Lung (tissue), 12 donors: ENCODE measurements around the gene DRP2. TPM values are rescaled to one million over a fixed set of nuclear protein-coding genes. Genes with fewer than 3 reads are reported as not detected.

Experiments used
- ATAC-seq: fragments of 200-7000 bp; cut with Tn5 transposase; one replicate; pipeline ENCODE4 v1.9.1; 2020; ENCODE audit warnings: moderate number of reproducible peaks; ENCODE audit not compliant: insufficient read depth, low FRiP score
- DNase-seq, 3 donors: peaks; one replicate each; pipeline ENCODE4 v3.0.0-alpha.2; 2013 to 2017
- H3K27ac ChIP-seq, 2 donors: one replicate each; pipeline ENCODE4 v1.5.1; 2013; ENCODE audit warnings: mild to moderate bottlenecking in 2 of 2, moderate library complexity in 2 of 2, control low read depth in 1 of 2, inconsistent platforms in 1 of 2, low read depth in 1 of 2, low read length in 1 of 2
- H3K27me3 ChIP-seq, 3 donors: one replicate each; pipeline ENCODE4 v1.5.1; 2013; ENCODE audit warnings: low read length in 2 of 3; ENCODE audit not compliant: control insufficient read depth in 3 of 3, insufficient read depth in 3 of 3
- H3K36me3 ChIP-seq, 4 donors: one replicate each; pipeline ENCODE4 v1.5.1; 2013; ENCODE audit warnings: low read length in 4 of 4, mild to moderate bottlenecking in 1 of 4, moderate library complexity in 1 of 4; ENCODE audit not compliant: control insufficient read depth in 4 of 4, insufficient read depth in 4 of 4
- H3K4me1 ChIP-seq, 5 donors: one replicate each; pipeline ENCODE4 v1.5.1; 2013; ENCODE audit warnings: low read length in 5 of 5, mild to moderate bottlenecking in 2 of 5, moderate library complexity in 1 of 5; ENCODE audit not compliant: control insufficient read depth in 5 of 5, insufficient read depth in 5 of 5
- H3K4me3 ChIP-seq: one replicate; pipeline ENCODE4 v1.5.1; 2013; ENCODE audit warnings: mild to moderate bottlenecking, control low read depth, moderate library complexity
- H3K9ac ChIP-seq, 2 donors: one replicate each; pipeline ENCODE4 v1.5.1; 2013; ENCODE audit warnings: low read length in 2 of 2, control low read depth in 1 of 2; ENCODE audit not compliant: insufficient read depth in 1 of 2
- H3K9me3 ChIP-seq, 4 donors: one replicate each; pipeline ENCODE4 v1.5.1; 2013; ENCODE audit warnings: low read length in 3 of 4, mild to moderate bottlenecking in 1 of 4, moderate library complexity in 1 of 4; ENCODE audit not compliant: control insufficient read depth in 4 of 4, insufficient read depth in 3 of 4
- WGBS, 2 donors: extraction: QIAGEN DNeasy Blood & Tissue Kit; methylation state at CpG; one replicate each; pipeline ENCODE4 v1.1.7; 2013; 5-methylcytosine and 5-hydroxymethylcytosine counted together
- polyA plus RNA-seq, 2 donors: library from polyadenylated mRNA; stranded (reverse); fragments of 200-250 nt; gene quantifications; one replicate each; pipeline ENCODE4 v1.2.1, GENCODE V29; 2013
- total RNA-seq, 2 donors: library from RNA; depleted of rRNA in 1 of 2; stranded (reverse); fragments of >200 nt in 1 of 2; gene quantifications; one replicate each; pipeline ENCODE4 v1.2.1, GENCODE V29; 2014 to 2021
- TF ChIP-seq, protein P1 (sequence below): IDR thresholded peaks from 2 replicates; pipeline ENCODE4 v1.5.1; 2012; ENCODE audit warnings: mild to moderate bottlenecking; ENCODE audit errors: control extremely low read depth, extremely low read depth
- donor health status: control.
- donor health status: control.
- donor health status: Bipolar disorder and iron deficiency.
- donor health status: healthy.
- donor health status: DM: yes; HTN: yes; CAD: no.

DRP2 gene
- total and polyA plus RNA-seq, 4 donors, result 0.01 to 0.74 (median 0.03) TPM; not detected in 1

DNA sequence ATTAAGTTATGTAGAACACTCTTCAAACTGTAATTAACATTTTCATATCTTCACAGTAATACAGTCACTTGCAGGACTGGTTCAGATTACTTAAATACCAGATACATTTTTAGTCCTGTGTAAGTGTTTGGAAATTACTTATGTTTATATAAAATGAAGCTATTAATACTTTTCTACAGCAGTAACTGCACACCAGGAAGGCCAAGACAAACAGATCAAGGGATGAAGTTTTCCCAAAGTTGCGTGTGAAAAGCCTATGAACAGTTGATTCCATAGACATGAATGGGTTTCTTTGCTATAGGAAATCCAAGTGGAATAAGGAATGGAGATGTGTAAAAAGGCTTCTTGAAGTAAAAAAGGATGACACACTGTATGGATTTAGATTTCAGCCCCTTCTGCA is 28.9 kb upstream of the DRP2 start:
- no peaks in the 10 kb centered on the region for H3K36me3 ChIP-seq
- no peaks in the 10 kb centered on the region for H3K4me1 ChIP-seq
- H3K27me3 ChIP-seq, result peaks cover 0 to 3% (median 2%) of the 10 kb centered on the region in 3 donors
- no peak for ATAC-seq
- H3K27ac ChIP-seq, result no peak overlapping the region
- 76 to 87% methylated on average over 1 of the region's 1 CpG for WGBS, 2 donors
- TF ChIP-seq, protein P1, sequence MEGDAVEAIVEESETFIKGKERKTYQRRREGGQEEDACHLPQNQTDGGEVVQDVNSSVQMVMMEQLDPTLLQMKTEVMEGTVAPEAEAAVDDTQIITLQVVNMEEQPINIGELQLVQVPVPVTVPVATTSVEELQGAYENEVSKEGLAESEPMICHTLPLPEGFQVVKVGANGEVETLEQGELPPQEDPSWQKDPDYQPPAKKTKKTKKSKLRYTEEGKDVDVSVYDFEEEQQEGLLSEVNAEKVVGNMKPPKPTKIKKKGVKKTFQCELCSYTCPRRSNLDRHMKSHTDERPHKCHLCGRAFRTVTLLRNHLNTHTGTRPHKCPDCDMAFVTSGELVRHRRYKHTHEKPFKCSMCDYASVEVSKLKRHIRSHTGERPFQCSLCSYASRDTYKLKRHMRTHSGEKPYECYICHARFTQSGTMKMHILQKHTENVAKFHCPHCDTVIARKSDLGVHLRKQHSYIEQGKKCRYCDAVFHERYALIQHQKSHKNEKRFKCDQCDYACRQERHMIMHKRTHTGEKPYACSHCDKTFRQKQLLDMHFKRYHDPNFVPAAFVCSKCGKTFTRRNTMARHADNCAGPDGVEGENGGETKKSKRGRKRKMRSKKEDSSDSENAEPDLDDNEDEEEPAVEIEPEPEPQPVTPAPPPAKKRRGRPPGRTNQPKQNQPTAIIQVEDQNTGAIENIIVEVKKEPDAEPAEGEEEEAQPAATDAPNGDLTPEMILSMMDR, result no peak
- H3K9me3 ChIP-seq, result peaks cover 0 to 7% (median 0%) of the 10 kb centered on the region in 4 donors
- no peak overlapping the region for H3K9ac ChIP-seq
- no peak overlapping the region for H3K4me3 ChIP-seq
- no peak for DNase-seq

DNA sequence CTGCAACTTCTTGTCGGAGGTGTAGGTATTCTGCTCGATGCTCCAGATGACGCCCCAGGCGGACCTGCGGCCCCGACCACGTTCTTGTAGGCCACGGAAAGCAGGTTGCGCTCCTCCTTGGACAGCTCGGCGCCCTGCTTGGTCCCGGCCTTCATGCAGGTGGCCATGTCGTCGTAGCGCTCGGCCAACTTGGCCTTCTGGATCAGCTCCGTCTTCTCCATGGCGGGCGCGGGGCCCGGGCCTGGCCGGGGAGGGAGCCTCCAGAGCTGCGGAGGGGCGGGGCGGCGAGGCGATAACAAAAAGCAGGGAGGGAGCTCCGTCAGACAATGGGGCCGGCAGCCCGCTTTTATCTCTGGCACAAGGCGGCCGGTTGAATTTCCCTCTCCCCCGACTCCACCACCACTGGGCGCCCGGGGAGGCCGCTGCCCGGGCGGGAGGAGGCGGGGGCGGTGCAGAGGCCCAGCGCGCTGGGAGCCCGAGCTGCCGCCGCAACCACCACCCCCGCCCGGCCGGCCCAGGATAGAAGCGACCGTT is 28.3 kb upstream of the DRP2 start:
- Histone ChIP-seq H3K9ac (no peak overlapping the region), H3K4me3 (no peak overlapping the region), H3K9me3 (peaks cover 0 to 7% (median 0%) of the 10 kb centered on the region in 4 donors), H3K27me3 (peaks cover 0 to 3% (median 2%) of the 10 kb centered on the region in 3 donors), H3K36me3 (no peaks in the 10 kb centered on the region), H3K4me1 (no peaks in the 10 kb centered on the region), H3K27ac (no peak overlapping the region)
- DNase-seq, result peak; percentile 24 to 41 (median 26)
- WGBS, 2 donors, result 32 to 40% methylated on average over 25 to 50 of the region's 50 CpGs
- ATAC-seq, result no peak
- TF ChIP-seq, protein P1, result no peak

DNA sequence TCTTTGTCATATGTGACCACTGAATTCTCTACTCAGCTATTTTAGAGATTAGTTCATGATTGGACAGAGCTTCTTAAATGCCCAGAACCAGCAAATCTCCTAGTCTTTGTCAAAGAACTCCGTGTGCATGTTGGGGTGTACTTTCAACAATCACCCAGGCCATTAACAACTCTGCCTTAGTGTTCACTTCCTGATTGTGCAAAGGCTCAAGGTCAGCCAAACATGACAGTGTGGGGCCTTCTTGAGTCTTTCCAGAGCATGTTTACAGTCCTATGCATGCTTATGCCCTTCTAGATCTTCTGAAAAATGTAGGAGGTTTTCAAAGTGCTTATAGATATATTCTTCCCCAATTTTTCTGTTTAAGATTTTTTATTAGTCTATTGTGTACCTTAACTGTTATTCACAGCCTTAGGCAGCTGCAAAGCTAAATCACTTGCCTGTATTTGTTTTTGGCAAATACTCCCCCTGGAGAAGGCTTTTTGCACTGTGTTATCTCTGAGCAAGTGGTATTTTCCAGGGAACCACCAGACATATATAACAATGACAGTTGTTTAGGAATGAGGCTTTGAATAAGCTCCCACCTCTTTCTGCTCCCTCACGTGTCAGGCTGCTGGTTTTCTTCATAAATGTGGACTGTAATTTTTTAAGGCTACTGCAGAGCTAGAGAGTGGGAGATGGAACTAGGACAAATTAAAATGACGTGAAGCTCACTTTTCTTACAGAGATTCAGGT is 24.0 kb upstream of the DRP2 start:
- no peak overlapping the region for H3K4me3 ChIP-seq
- H3K9ac ChIP-seq, result no peak overlapping the region
- no peak overlapping the region for H3K27ac ChIP-seq
- ATAC-seq (no peak), DNase-seq (no peak)
- TF ChIP-seq, protein P1, result no peak
- H3K27me3 ChIP-seq, result peaks cover 0 to 3% (median 2%) of the 10 kb centered on the region in 3 donors
- H3K36me3 ChIP-seq, result no peaks in the 10 kb centered on the region
- WGBS, 2 donors, result 54 to 87% methylated on average over 3 of the region's 3 CpGs
- peaks cover 0 to 5% (median 0%) of the 10 kb centered on the region in 4 donors for H3K9me3 ChIP-seq
- H3K4me1 ChIP-seq, result no peaks in the 10 kb centered on the region
